ENCODE results near the gene SHISA2. TPM values are rescaled to one million over a fixed set of nuclear protein-coding genes. Genes with fewer than 3 reads are reported as not detected.

Gene SHISA2
- polyA plus RNA-seq, 1 experiment: 0.02 TPM

- H3K27ac ChIP-seq (ENCODE audit: low read depth, low read length): peak overlapping the region; percentile 47
- H3K4me3 ChIP-seq (ENCODE audit: low read depth, low read length): no peak overlapping the region
- no peaks in the 10 kb centered on the region for H3K27me3 ChIP-seq (ENCODE audit: control insufficient read depth, insufficient read depth, low read length)
- POLR2A ChIA-PET: no interaction called here
- no peak for TF ChIP-seq CTCF (IDR thresholded peaks at IDR 0.05; ENCODE audit: low read depth, low read length)
- CTCF ChIA-PET: interaction anchor here (0.6 to 0.9 kb wide), 2 partner anchors 25 to 50 kb away, joined by 3 read pairs; no protein-coding TSS in a partner anchor
- DNase-seq (ENCODE audit: low read depth, low spot score): peak; percentile 6
- no peaks in the 10 kb centered on the region for H3K9me3 ChIP-seq (ENCODE audit: control insufficient read depth, insufficient read depth, low read length)
These were observed 31.6 kb downstream of the SHISA2 start for GRCh38 chr13:26019881-26020870.

GRCh38 chr13:26019251-26019650, 32.6 kb downstream of the SHISA2 start:
- Histone ChIP-seq H3K27ac (ENCODE audit: low read depth, low read length) (peak overlapping the region; percentile 31), H3K9me3 (ENCODE audit: control insufficient read depth, insufficient read depth, low read length) (no peaks in the 10 kb centered on the region), H3K4me3 (ENCODE audit: low read depth, low read length) (no peak overlapping the region), H3K27me3 (ENCODE audit: control insufficient read depth, insufficient read depth, low read length) (no peaks in the 10 kb centered on the region)
- TF ChIP-seq CTCF (IDR thresholded peaks at IDR 0.05; ENCODE audit: low read depth, low read length): no peak
- ChIA-PET CTCF (interaction anchor here (0.9 kb wide), 1 partner anchor 24 kb away, joined by 3 read pairs; no protein-coding TSS in a partner anchor), POLR2A (no interaction called here)
- no peak for DNase-seq (ENCODE audit: low read depth, low spot score)

GRCh38 chr13:26017932-26018665, 33.7 kb downstream of the SHISA2 start:
- no peak overlapping the region for H3K27ac ChIP-seq (ENCODE audit: low read depth, low read length)
- TF ChIP-seq CTCF (IDR thresholded peaks at IDR 0.05; ENCODE audit: low read depth, low read length): no peak
- ChIA-PET CTCF (interaction anchor here (0.6 kb wide), 1 partner anchor 189 kb away, joined by 4 read pairs; no protein-coding TSS in a partner anchor), POLR2A (interaction anchor here (0.6 kb wide), 1 partner anchor 405 kb away, joined by 5 read pairs; no protein-coding TSS in a partner anchor)
- no peaks in the 10 kb centered on the region for H3K27me3 ChIP-seq (ENCODE audit: control insufficient read depth, insufficient read depth, low read length)
- no peaks in the 10 kb centered on the region for H3K9me3 ChIP-seq (ENCODE audit: control insufficient read depth, insufficient read depth, low read length)
- no peak overlapping the region for H3K4me3 ChIP-seq (ENCODE audit: low read depth, low read length)
- no peak for DNase-seq (ENCODE audit: low read depth, low spot score)

GRCh38 chr13:26017196-26017921, 34.5 kb downstream of the SHISA2 start:
- no peak for DNase-seq (ENCODE audit: low read depth, low spot score)
- Histone ChIP-seq H3K27ac (ENCODE audit: low read depth, low read length) (peak overlapping the region; percentile 11), H3K9me3 (ENCODE audit: control insufficient read depth, insufficient read depth, low read length) (no peaks in the 10 kb centered on the region; the same call in 1 of the 2 replicates), H3K27me3 (ENCODE audit: control insufficient read depth, insufficient read depth, low read length) (no peaks in the 10 kb centered on the region), H3K4me3 (ENCODE audit: low read depth, low read length) (no peak overlapping the region)
- no peak for TF ChIP-seq CTCF (IDR thresholded peaks at IDR 0.05; ENCODE audit: low read depth, low read length)
- POLR2A ChIA-PET: no interaction called here
- CTCF ChIA-PET: no interaction called here
